Heart right ventricle (tissue), 16 donors: Measurements from ENCODE around the gene RNF183. TPM values are rescaled to one million over a fixed set of nuclear protein-coding genes. Genes with fewer than 3 reads are reported as not detected.
"Not testable (repeated sequence)": the region's sequence is repeated elsewhere in the genome, so short reads cannot be mapped to it uniquely, and the experiment has no call there.

Experiments used
- ATAC-seq, 8 donors: fragments of 200-7000 bp; cut with Tn5 transposase; one replicate each; pipeline ENCODE4 v1.9.1; 2020; ENCODE audit warnings: mild to moderate bottlenecking in 8 of 8, moderate library complexity in 8 of 8, moderate number of reproducible peaks in 1 of 8
- DNase-seq, 2 donors: peaks; one replicate each; pipeline ENCODE4 v3.0.0-alpha.2; 2020
- H3K27ac ChIP-seq, 10 donors: fragments of 200-600 bp; sonication (generic) in 2 of 10; one replicate each; pipeline versions ENCODE4 v1.5.0 to v1.8.0; 2020 to 2022; ENCODE audit warnings: mild to moderate bottlenecking in 3 of 10
- H3K27me3 ChIP-seq, 7 donors: fragments of 200-600 bp; one replicate each; pipeline ENCODE4 v1.8.0; 2021 to 2022; ENCODE audit warnings: mild to moderate bottlenecking in 2 of 7
- H3K36me3 ChIP-seq, 9 donors: fragments of 200-600 bp; sonication (generic) in 1 of 9; one replicate each; pipeline versions ENCODE4 v1.5.0 to v1.8.0; 2020 to 2022; ENCODE audit warnings: mild to moderate bottlenecking in 2 of 9
- H3K4me1 ChIP-seq, 9 donors: fragments of 200-600 bp; sonication (generic) in 1 of 9; one replicate each; pipeline versions ENCODE4 v1.5.0 to v1.8.0; 2020 to 2022; ENCODE audit warnings: mild to moderate bottlenecking in 4 of 9
- H3K4me3 ChIP-seq, 10 donors: fragments of 200-600 bp; sonication (generic) in 2 of 10; one replicate each; pipeline versions ENCODE4 v1.5.0 to v1.8.0; 2020 to 2022; ENCODE audit warnings: mild to moderate bottlenecking in 7 of 10, moderate library complexity in 2 of 10
- H3K9me3 ChIP-seq, 11 donors: fragments of 200-600 bp in 10 of 11; sonication (generic) in 2 of 11; one replicate each; pipeline versions ENCODE4 v1.5.0 to v1.8.0; 2013 to 2022; ENCODE audit warnings: mild to moderate bottlenecking in 2 of 11, control low read depth in 1 of 11, moderate library complexity in 1 of 11
- WGBS, 2 donors: extraction: QIAGEN DNeasy Blood & Tissue Kit; methylation state at CpG; one replicate each; pipeline ENCODE4 v1.1.7; 2013; ENCODE audit warnings: inconsistent platforms in 1 of 2; 5-methylcytosine and 5-hydroxymethylcytosine counted together
- intact Hi-C, 10 donors: fragments of 100-400 bp; cut with DNase I; formaldehyde crosslinking; loops; one replicate each; pipeline versions ENCODE4 v1.11.1 to v1.14.2; 2022
- polyA plus RNA-seq, 2 donors: library from polyadenylated mRNA; stranded (reverse); fragments of 200-250 nt; gene quantifications; one replicate each; pipeline ENCODE4 v1.2.3, GENCODE V29; 2013
- total RNA-seq, 10 donors: library from RNA; stranded (reverse); fragmentation: NEBNext Ultra II Directional in 3 of 10; extraction: Animal tissue kit (Norgen Biotek cat#: 25700) in 3 of 10; gene quantifications; one replicate each; pipeline versions ENCODE4 v1.2.1 to v1.2.4, GENCODE V29; 2021 to 2023
- TF ChIP-seq, protein P1 (sequence below), 9 donors: fragments of 200-600 bp; sonication (generic) in 2 of 9; IDR thresholded peaks; one replicate each; pipeline versions ENCODE4 v1.5.0 to v1.8.0; 2021 to 2022; ENCODE audit warnings: antibody characterized with exemption in 9 of 9, mild to moderate bottlenecking in 5 of 9, moderate library complexity in 1 of 9
- donor health status: Arrhythmogenic right ventricular cardiomyopathy.
- donor health status: ischemic (EF 13 %, LVEDD 7.1; RV severe dilation, severe dysfunction).
- donor health status: healthy with polysubstance abuse.
- donor health status: DM: no; HTN: yes; CAD: no.
- donor health status: DM: no; HTN: no; CAD: no.
- donor health status: ischemic (EF 25% LVEDD 6.9; RV normal size, moderate dysfunction).
- donor health status: ischemic (EF 25% LVEDD 5.7; RV mildly dilated, moderate dysfunction).
- donor health status: healthy.
- donor health status: DM: yes; HTN: yes; CAD: no.
- donor health status: Ischemic cardiomyopathy.
- donor health status: ischemic (EF 35%, LVEDD 5.7; RV mildly dilated, moderate dysfunction).
- donor health status: nonischemic (EF 11% LVEDD 7.7; RV severe dilation, severe dysfunction).
- donor health status: DM: yes; HTN: yes; CAD: no.
- donor health status: PGD.
- donor health status: ischemic (EF 29% LVEDD 5.4; RV normal size, mild dysfunction).
- donor health status: nonischemic (EF 23%, LVEDD 6.1; RV moderate dilation, normal function).

Gene RNF183
- total and polyA plus RNA-seq, 12 donors = 0.03 to 0.53 TPM; not detected in 10

DNA sequence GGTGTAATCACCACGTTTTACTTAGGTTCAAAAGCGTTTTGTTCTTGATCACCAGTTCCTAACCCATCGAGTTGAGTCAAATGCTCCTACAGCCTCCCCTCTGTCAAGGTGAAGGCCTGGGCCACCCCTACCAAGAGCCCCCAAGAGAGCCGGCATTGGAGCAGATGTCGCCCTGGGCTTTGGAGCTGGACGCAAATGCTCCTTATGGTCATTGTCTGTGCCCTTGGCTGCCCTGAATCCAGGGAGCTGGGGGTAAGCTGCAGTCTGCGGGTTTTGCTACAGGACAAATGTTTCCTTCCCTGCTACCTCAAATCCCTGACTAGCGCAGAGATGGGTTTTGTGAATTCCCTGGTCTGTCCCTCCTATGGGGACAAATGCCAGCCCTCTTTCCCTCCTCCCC, 4.9 kb downstream of the RNF183 start:
- Histone ChIP-seq H3K4me1 (peaks cover 0 to 9% (median 0%) of the 10 kb centered on the region in 9 donors), H3K27ac (no peak overlapping the region), H3K4me3 (no peak overlapping the region), H3K36me3 (peaks cover 0 to 9% (median 0%) of the 10 kb centered on the region in 9 donors), H3K27me3 (no peaks in the 10 kb centered on the region), H3K9me3 (no peaks in the 10 kb centered on the region)
- ATAC-seq (no peak), DNase-seq (no peak)
- TF ChIP-seq, protein P1, sequence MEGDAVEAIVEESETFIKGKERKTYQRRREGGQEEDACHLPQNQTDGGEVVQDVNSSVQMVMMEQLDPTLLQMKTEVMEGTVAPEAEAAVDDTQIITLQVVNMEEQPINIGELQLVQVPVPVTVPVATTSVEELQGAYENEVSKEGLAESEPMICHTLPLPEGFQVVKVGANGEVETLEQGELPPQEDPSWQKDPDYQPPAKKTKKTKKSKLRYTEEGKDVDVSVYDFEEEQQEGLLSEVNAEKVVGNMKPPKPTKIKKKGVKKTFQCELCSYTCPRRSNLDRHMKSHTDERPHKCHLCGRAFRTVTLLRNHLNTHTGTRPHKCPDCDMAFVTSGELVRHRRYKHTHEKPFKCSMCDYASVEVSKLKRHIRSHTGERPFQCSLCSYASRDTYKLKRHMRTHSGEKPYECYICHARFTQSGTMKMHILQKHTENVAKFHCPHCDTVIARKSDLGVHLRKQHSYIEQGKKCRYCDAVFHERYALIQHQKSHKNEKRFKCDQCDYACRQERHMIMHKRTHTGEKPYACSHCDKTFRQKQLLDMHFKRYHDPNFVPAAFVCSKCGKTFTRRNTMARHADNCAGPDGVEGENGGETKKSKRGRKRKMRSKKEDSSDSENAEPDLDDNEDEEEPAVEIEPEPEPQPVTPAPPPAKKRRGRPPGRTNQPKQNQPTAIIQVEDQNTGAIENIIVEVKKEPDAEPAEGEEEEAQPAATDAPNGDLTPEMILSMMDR (IDR thresholded peaks at IDR 0.05) = no peak
- WGBS, 2 donors = 82 to 88% methylated on average over 8 of the region's 8 CpGs
- intact Hi-C loops = loop anchor here in 2 of 10 donors (10.0 kb wide), 2 partner anchors 56 to 366 kb away; no protein-coding TSS in a partner anchor

DNA sequence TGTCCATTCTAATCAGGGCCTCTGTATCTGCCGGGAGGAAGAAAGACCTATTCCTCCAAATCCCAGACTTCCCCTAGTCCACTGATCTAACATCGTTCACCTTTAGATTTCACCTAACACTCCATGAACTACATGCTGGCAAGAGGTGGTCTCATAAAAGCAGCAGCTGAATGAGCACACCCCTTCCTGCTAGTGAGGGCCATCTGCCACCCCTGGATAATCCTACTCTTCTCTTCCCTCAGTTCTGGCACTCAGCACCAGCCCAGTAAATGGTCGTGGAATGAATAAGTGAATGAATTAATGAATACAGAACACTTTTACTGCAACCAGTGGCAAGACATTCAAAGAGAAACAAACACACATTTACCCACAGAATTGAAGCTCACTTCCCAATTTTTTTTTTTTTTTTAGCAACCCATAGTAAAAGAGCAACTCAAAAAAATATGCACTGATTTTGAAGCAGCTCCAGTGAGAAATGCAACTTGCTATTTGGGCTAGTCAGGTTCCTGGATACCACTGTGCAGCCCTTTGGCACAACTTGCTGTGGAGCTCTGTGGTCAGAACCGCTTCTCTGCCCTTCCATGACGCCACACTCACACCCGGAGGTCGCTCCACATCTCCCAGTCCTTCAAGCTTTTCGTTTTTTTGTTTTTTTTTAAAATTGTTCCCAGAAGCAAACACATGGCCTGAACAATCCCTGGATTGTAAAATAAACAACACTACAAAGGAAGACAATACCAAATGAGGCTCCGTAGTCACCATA, 6.2 kb downstream of the RNF183 start:
- 73 to 76% methylated on average over 9 of the region's 9 CpGs for WGBS, 2 donors
- Histone ChIP-seq H3K4me3 (no peak overlapping the region), H3K4me1 (peaks cover 0 to 9% (median 0%) of the 10 kb centered on the region in 9 donors), H3K36me3 (peaks cover 0 to 22% (median 9%) of the 10 kb centered on the region in 9 donors), H3K27ac (no peak overlapping the region), H3K27me3 (no peaks in the 10 kb centered on the region), H3K9me3 (no peaks in the 10 kb centered on the region)
- intact Hi-C loops = loop anchor here in 2 of 10 donors (10.0 kb wide), 2 partner anchors 58 to 368 kb away; no protein-coding TSS in a partner anchor
- ATAC-seq = no peak
- TF ChIP-seq, protein P1 (IDR thresholded peaks at IDR 0.05) = no peak
- DNase-seq = no peak

DNA sequence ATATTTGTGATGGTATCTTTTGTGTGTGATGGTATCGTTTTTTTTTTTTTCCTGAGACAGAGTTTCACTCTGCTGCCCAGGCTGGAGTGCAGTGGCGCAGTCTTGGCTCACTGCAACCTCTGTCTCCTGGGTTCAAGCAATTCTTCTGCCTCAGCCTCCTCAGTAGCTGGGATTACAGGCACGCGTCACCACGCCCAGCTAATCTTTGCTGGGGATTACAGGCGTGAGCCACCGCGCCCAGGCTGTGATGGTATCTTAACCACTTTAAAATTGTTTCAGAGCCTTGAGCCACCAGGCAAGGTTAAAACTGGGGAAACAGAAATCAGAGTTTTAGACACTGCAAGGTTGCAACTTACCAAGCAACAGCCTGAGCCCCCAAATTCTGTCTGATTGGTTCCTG, 6.9 kb downstream of the RNF183 start:
- H3K27ac ChIP-seq, ATAC-seq, H3K27me3 ChIP-seq, DNase-seq, H3K9me3 ChIP-seq, H3K4me3 ChIP-seq, H3K4me1 ChIP-seq: not testable (repeated sequence)
- H3K36me3 ChIP-seq = peaks cover 0 to 29% (median 16%) of the 10 kb centered on the region in 9 donors
- intact Hi-C loops = loop anchor here in 2 of 10 donors (10.0 kb wide), 2 partner anchors 59 to 369 kb away; no protein-coding TSS in a partner anchor
- 91 to 92% methylated on average over 8 of the region's 8 CpGs for WGBS, 2 donors

DNA sequence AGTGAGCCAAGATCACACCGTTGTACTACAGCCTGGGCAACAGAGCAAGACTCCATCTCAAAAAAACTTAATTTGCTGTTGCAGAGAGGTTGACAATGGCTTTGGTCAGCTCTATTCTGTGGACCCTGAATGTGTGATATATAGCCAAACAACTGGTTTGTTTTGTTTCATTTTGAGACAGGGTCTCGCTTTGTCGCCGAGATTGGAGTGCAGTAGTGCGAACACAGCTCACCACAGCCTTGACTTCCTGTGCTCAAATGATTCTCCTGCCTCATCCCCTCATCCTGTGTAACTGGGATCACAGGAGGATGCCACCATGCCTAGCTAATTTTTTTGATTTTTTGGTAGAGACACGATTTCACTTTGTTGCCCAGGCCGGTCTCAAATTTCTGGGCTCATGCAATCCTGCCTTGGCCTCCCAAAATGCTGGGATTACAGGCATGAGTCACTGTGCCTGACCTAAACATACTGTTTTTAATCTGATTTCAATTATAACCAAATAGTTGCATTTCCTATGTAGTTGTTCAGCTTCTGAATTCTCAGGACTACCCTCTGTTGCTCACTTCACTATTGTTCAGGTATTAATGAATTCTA, 9.8 kb downstream of the RNF183 start:
- TF ChIP-seq, protein P1 (IDR thresholded peaks at IDR 0.05) = no peak
- no peak for DNase-seq
- Histone ChIP-seq H3K36me3 (peaks cover 0 to 58% (median 32%) of the 10 kb centered on the region in 9 donors), H3K27ac (no peak overlapping the region), H3K4me3 (no peak overlapping the region), H3K9me3 (no peaks in the 10 kb centered on the region), H3K27me3 (no peaks in the 10 kb centered on the region), H3K4me1 (peaks cover 0 to 15% (median 0%) of the 10 kb centered on the region in 9 donors)
- intact Hi-C loops = loop anchor here in 2 of 10 donors (10.0 kb wide), 2 partner anchors 61 to 371 kb away; no protein-coding TSS in a partner anchor
- 93 to 95% methylated on average over 7 of the region's 7 CpGs for WGBS, 2 donors
- ATAC-seq = no peak
